Fibroblast of the aortic adventitia (primary cell): ENCODE data around the gene PNN. TPM values are rescaled to one million over a fixed set of nuclear protein-coding genes. Genes with fewer than 3 reads are reported as not detected.

Experiments used
- DNase-seq: peaks from one replicate; pipeline ENCODE4 v3.0.0-alpha.2; 2010; ENCODE audit warnings: low read depth
- H3K4me3 ChIP-seq: 2 replicates; pipeline ENCODE4 v1.5.1; 2011; ENCODE audit warnings: low read depth, mild to moderate bottlenecking, control low read depth, low read length, moderate library complexity
- total RNA-seq: library from RNA; depleted of rRNA; stranded (reverse); fragments of >200 nt; gene quantifications from 2 replicates; pipeline ENCODE4 v1.2.3, GENCODE V29; 2012; ENCODE audit warnings: low replicate concordance
- TF ChIP-seq, protein P1 (sequence below): IDR thresholded peaks from 2 replicates; pipeline ENCODE4 v1.5.1; 2011; ENCODE audit warnings: mild to moderate bottlenecking, low read length, control low read depth, inconsistent platforms; ENCODE audit not compliant: insufficient read depth

Gene PNN
- total RNA-seq, 1 donor: 21.7 TPM

DNA sequence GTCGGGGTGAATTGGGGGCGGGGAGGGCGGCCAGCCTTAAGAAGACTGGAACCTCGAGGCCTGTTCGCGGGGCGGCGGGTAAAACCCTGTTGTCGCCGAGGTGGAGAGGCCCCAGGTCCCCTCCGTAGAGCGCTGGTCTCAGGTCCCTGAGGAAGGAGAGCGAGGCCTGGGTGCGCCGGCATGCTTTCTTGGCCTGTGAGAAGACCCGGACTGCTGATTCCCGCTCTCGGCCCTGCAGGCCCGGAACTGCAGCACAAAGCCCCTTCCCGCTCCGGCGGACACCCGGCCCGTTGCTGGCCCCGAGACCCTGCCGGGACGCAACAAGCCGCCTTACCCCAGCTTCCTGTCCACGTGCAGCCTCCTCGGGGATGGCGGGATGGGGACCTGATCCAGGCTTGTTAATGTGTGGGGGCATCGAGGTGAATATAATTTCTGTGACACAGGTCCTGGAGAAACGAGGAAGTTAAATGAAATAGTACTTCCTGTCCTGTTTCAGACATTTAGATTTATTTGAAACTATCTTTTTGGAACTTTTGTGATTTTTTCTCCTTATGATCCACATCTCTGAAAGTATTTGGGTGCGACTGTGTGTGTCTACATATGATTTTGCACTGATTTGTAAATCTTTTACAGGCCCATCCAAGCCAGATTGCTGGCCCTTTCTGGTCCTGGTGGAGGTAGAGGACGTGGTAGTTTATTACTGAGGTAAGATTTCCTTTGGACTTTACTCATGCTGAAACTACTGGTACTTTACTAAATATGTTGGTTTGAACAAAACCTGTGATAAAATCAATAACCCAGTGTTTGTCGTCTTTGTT, 600 bp downstream of the PNN start:
- DNase-seq: no peak
- peak overlapping the region; percentile 94 for H3K4me3 ChIP-seq
- TF ChIP-seq, protein P1, sequence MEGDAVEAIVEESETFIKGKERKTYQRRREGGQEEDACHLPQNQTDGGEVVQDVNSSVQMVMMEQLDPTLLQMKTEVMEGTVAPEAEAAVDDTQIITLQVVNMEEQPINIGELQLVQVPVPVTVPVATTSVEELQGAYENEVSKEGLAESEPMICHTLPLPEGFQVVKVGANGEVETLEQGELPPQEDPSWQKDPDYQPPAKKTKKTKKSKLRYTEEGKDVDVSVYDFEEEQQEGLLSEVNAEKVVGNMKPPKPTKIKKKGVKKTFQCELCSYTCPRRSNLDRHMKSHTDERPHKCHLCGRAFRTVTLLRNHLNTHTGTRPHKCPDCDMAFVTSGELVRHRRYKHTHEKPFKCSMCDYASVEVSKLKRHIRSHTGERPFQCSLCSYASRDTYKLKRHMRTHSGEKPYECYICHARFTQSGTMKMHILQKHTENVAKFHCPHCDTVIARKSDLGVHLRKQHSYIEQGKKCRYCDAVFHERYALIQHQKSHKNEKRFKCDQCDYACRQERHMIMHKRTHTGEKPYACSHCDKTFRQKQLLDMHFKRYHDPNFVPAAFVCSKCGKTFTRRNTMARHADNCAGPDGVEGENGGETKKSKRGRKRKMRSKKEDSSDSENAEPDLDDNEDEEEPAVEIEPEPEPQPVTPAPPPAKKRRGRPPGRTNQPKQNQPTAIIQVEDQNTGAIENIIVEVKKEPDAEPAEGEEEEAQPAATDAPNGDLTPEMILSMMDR: no peak

DNA sequence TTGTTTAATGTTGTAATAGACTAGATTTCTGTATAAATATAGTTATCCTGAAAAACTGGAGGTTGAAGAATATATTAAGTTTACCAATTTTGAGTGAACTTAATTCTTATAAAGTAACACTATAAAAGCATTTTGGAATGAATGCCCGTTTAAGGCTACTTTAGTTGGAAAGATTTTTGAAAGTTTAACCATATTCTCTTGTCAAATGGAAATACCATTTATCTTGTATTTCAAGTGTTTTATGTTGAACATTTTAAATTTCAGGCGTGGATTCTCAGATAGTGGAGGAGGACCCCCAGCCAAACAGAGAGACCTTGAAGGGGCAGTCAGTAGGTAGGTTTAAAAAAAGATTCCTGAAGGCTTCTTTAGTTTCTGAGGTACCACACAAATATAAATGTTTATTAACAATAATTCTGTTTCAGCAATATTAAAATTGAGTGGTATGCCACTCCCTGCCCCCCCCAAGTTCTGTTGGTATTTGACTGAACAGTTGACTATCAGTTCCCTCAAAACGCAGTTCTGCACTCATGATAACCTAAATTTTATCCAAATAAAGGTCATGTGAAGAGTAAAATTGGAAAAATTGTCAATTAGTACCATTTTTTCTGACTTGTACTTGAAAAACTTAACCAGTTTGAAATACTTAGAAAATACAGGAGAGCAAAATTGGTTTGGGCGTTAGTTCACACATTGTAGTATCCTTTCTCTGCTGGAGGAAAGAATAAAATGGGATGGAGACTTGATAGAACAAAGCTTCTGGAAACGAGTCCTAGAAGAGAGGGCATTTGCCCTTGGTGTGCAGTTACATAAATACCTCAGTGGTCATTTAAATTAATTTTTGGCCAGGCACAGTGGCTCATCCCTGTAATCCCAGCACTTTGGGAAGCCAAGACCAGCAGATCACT, 1.5 kb downstream of the PNN start:
- TF ChIP-seq, protein P1: no peak
- peak overlapping the region; percentile 94 for H3K4me3 ChIP-seq
- no peak for DNase-seq

DNA sequence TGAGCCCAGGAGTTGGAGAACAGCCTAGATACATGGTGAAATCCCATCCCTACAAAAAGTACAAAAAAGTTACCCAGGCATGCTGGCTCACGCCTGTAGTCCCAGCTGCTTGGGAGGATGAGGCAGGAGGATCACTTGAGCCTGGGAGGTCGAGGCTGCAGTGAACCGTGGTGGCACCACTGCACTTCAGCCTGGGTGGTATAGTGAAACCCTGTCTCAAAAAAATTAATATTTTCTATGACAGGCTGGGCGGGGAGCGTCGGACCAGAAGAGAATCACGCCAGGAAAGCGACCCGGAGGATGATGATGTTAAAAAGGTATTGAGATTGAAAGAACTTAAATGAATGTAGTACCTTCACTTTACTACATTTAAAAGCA, 2.1 kb downstream of the PNN start:
- TF ChIP-seq, protein P1: no peak
- H3K4me3 ChIP-seq: no peak overlapping the region
- DNase-seq: no peak

DNA sequence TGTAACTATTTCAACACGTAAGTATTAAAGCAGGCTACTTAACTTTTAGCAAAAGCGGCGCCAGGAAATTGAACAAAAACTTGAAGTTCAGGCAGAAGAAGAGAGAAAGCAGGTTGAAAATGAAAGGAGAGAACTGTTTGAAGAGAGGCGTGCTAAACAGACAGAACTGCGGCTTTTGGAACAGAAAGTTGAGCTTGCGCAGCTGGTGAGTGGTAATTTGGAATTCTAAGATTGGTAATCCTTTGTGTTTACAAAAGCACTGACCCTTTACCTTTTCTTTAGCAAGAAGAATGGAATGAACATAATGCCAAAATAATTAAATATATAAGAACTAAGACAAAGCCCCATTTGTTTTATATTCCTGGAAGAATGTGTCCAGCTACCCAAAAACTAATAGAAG, 4.0 kb downstream of the PNN start:
- TF ChIP-seq, protein P1: no peak
- no peak for DNase-seq
- no peak overlapping the region for H3K4me3 ChIP-seq

DNA sequence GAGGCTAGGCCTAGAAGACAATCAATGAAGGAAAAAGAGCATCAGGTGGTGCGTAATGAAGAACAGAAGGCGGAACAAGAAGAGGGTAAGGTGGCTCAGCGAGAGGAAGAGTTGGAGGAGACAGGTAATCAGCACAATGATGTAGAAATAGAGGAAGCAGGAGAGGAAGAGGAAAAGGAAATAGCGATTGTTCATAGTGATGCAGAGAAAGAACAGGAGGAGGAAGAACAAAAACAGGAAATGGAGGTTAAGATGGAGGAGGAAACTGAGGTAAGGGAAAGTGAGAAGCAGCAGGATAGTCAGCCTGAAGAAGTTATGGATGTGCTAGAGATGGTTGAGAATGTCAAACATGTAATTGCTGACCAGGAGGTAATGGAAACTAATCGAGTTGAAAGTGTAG, 5.5 kb downstream of the PNN start:
- no peak overlapping the region for H3K4me3 ChIP-seq
- TF ChIP-seq, protein P1: no peak
- DNase-seq: no peak

DNA sequence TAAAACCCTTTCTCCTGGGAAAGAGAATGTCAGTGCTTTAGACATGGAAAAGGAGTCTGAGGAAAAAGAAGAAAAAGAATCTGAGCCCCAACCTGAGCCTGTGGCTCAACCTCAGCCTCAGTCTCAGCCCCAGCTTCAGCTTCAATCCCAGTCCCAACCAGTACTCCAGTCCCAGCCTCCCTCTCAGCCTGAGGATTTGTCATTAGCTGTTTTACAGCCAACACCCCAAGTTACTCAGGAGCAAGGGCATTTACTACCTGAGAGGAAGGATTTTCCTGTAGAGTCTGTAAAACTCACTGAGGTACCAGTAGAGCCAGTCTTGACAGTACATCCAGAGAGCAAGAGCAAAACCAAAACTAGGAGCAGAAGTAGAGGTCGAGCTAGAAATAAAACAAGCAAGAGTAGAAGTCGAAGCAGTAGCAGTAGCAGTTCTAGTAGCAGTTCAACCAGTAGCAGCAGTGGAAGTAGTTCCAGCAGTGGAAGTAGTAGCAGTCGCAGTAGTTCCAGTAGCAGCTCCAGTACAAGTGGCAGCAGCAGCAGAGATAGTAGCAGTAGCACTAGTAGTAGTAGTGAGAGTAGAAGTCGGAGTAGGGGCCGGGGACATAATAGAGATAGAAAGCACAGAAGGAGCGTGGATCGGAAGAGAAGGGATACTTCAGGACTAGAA, 6.1 kb downstream of the PNN start:
- TF ChIP-seq, protein P1: no peak
- no peak for DNase-seq
- H3K4me3 ChIP-seq: no peak overlapping the region
